Effector CD4-positive, alpha-beta T cell (primary cell): ENCODE results near the gene ZBTB9.

ENCODE experiments used
- DNase-seq: peaks from one replicate; pipeline ENCODE4 v3.0.0-alpha.2; 2020

ZBTB9 gene

DNA sequence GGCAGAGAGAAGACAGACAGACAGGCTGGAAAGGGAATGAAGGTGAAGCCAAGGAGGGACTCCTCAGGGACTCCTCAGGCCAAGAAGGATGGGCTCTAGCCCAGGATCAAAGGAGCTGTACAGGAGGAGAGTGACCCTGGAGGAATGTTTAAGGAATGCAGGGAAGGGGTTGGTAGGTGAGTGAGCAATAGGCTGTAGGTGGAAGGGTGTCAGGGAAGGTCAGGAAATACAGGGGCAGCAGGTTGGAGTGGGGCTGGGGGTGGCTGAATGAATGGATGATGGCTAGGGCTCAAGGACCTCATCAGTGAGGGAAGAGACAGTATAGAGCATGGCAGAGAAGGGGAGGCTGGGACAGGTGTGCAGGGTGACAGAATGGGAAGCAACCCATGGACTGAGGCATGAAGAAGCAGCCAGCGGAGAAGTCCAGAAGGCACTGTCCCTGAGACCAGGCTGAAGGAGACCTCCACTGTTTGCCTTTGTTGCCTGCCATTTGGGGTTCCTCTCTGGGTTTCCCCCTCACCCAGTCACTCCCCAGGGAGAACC lies 21.3 kb upstream of the ZBTB9 start:
- DNase-seq: no peak

DNA sequence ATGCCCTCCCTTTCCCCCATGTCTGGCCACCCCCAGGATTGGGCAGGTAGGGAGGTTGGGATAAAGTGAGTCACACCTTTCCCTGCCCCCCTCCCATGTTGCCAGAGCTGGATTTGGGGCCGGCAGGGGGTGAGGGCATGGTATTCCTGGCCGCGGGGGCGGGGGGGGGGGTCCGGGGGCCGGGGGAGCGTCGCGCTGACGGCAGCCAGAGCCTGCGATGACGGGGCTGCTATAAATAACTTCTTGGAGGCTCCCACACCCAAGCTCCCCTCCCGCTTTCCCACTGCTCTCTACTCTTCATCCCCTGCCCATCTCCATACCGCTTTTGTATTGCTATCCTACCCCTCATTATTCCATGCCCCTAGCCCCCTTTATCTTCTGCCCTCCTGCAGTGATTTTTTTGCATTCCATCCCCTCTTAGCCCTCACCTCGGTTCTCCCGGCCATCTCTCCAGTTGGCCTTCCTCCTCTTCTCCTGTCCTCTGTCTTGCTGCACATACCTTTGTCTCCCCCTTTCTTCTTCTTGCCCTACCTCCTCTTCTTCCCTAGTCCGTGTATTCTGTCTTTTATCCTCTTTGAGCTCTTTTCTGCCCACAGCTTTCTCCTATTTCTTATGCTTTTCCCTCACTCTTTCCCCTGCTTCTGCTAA lies 20.7 kb upstream of the ZBTB9 start:
- DNase-seq: no peak

DNA sequence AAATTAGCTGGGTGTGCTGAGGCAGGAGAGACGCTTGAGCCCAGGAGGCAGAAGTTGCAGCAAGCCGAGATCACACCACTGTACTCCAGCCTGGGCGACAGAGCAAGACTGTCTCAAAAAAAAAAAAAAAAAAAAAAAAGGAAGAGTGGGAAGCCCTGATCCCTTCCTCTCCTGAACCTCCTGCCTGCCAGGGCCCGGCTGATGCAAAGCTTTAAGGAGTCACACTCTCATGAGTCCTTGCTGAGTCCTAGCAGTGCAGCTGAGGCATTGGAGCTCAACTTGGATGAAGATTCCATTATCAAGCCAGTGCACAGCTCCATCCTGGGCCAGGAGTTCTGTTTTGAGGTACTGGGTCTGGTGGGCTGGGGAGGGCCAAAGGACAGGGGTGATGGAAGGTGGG lies 19.4 kb upstream of the ZBTB9 start:
- DNase-seq: no peak

DNA sequence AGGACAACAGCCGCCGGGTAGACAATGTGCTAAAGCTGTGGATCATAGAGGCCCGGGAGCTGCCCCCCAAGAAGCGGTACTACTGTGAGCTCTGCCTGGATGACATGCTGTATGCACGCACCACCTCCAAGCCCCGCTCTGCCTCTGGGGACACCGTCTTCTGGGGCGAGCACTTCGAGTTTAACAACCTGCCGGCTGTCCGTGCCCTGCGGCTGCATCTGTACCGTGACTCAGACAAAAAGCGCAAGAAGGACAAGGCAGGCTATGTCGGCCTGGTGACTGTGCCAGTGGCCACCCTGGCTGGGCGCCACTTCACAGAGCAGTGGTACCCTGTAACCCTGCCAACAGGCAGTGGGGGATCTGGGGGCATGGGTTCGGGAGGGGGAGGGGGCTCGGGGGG lies 16.7 kb upstream of the ZBTB9 start:
- DNase-seq: no peak

DNA sequence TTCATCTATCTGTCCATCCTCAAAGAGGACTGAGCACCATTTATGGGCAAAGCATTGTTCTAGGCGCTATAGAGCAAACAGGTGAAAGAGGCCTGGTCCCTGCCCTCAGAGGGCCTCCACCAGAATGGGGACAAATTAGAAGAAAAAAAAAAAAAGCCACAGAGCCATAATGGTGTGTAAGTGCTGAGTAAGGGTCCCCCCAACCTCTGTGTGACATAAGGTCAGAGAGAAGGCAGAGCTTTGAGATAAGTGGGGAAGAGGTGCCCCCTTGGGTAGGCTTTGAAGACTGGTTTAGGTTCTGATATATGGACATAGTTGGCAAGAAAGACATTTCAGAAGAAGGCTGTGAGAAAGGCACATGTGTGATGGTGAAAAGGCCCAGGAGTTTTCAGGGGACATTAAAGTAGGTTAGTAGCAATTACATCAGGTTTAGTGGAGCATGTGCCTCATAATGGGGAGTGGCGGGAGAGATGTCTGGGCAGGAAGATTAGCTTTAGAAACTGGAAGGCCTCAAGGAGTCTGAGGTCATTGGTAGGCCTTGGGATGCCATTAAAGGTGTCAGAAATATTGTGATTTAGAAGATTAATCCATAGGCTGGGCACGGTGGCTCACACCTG lies 15.3 kb upstream of the ZBTB9 start:
- DNase-seq: no peak

DNA sequence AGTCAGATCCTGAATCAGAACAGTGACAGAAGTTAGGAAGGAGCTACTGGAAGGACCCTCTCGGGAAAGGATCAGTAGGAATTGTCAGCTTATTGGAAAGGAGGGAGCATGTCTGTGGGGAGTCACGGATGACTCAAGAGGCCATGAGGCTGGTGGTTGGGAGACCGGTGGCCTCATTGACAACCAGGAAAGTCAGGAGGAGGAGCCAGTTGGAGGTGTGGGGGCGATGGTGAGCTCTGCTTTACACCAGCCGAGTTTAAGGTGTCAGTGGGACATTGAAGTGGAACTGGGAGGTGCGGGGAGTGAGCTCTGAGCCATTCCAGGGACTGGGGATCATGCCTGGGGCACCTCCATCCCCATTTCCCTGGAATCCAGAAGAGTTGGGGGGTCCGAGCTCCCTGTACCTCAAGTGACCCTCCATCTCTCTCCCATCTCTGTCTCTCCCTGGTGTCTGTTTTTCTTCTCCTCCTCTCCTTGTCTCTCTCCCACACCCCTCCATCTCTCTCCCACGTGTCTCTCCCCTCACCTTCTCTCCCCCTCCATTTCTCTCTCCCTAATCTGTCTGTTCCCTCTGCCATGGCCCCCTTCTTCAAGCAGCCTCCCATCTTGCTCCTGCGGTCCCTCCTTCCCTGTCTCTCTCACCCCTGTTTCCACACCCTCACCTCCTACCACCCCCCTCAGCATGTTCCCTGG lies 14.3 kb upstream of the ZBTB9 start:
- no peak for DNase-seq

DNA sequence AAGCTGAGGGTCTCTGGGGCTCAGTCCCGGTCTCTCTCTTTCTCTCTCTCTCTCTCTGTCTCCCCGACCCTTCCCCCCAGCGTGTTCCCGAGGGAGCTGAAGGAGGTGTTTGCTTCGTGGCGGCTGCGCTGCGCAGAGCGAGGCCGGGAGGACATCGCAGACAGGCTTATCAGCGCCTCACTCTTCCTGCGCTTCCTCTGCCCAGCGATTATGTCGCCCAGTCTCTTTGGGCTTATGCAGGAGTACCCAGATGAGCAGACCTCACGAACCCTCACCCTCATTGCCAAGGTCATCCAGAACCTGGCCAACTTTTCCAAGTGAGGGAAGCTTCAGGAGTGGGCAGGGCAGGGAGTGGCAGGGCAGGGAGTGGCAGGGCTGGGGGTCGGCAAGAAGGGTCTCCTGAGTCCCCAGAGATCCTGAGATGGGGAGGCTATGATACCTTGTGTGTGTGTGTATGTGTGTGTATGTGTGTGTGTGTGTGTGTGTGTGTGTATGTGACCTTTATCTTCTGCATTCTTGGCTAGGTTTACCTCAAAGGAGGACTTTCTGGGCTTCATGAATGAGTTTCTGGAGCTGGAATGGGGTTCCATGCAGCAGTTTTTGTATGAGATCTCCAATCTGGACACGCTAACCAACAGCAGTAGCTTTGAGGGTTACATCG lies 13.6 kb upstream of the ZBTB9 start:
- no peak for DNase-seq

DNA sequence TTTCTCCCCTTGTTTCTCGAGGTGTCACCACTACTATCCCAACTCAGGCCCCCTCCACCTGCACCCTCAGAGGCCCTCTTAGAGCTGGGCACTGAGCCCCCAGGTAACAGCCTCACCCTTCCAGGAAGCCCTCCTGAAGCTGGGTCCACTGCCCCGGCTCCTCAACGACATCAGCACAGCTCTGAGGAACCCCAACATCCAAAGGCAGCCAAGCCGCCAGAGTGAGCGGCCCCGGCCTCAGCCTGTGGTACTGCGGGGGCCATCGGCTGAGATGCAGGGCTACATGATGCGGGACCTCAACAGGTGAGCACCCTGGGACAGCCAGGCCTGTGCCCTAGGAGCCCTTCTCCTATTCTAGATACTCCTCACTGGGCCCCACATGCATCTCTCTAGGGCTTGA lies 12.9 kb upstream of the ZBTB9 start:
- DNase-seq: no peak

DNA sequence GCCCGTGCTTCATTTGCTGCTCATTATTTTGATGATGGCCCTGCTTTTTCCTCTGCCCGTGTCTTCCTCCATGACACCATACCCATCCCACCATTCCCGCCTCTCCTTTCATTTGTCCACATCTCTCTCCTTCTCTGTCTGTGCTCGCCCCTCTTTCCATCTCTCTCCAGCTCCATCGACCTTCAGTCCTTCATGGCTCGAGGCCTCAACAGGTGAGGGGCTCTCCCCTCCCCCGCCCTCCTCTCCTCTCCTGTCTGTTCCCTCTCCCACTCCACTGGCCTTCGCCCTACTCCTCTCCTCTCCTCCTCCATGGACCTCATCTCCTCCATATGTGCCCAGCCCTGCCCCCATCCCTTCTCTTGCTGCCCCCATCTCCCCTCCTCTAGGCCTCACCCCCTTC lies 12.1 kb upstream of the ZBTB9 start:
- DNase-seq: no peak

DNA sequence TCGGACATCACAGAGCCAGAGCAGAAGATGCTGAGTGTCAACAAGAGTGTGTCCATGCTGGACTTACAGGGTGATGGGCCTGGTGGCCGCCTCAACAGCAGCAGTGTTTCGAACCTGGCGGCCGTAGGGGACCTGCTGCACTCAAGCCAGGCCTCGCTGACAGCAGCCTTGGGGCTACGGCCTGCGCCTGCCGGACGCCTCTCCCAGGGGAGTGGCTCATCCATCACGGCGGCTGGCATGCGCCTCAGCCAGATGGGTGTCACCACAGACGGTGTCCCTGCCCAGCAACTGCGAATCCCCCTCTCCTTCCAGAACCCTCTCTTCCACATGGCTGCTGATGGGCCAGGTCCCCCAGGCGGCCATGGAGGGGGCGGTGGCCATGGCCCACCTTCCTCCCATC lies 11.4 kb upstream of the ZBTB9 start:
- DNase-seq: no peak

DNA sequence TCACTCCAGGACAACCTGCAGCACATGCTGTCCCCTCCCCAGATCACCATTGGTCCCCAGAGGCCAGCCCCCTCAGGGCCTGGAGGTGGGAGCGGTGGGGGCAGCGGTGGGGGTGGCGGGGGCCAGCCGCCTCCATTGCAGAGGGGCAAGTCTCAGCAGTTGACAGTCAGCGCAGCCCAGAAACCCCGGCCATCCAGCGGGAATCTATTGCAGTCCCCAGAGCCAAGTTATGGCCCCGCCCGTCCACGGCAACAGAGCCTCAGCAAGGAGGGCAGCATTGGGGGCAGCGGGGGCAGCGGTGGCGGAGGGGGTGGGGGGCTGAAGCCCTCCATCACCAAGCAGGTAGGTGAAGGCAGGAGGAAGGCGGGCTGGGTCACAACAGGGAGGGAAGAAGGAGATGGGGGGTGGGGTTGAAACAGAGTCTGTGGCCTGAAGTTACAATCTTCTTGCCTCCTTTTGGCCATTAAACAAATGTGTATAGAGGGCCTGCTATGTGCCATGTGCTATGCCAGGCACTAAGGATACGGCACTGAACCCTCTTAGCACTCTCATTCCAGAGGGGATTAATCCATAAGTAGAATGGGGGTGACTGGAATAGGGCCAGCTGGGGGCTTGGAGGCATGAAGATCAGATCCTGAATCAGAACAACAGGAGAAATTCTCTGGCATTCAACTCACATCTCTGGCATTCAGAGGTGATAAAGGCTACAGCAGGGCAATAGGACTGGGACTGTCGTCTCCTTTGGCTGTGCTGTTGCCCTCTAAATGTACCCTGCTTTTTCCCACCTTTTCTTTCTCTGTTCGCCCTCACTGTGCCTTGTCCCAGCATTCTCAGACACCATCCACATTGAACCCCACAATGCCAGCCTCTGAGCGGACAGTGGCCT lies 10.5 kb upstream of the ZBTB9 start:
- DNase-seq: no peak

DNA sequence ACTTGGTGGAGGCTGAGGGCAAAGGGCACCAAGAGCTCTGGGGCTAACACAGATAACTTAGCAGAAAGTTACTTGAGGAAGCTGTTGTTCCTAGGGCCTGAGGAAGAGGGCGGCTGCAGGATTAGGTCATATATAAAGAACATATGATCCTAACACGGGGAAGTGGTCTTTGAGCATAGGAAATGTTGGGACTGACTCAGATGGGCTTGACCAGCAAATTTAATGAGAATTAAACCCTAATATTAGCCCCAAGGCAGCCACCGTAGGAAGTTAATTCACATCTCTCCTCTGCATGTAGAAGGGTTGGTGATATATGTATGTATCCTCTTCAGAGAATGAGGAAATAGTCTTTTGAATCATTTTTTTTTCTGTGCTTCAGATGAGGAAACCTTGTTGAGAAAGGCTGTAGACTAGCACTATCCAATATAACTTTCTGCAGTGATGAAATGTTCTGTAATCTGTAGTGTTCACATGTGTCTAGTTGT lies 9.2 kb upstream of the ZBTB9 start:
- DNase-seq: no peak

DNA sequence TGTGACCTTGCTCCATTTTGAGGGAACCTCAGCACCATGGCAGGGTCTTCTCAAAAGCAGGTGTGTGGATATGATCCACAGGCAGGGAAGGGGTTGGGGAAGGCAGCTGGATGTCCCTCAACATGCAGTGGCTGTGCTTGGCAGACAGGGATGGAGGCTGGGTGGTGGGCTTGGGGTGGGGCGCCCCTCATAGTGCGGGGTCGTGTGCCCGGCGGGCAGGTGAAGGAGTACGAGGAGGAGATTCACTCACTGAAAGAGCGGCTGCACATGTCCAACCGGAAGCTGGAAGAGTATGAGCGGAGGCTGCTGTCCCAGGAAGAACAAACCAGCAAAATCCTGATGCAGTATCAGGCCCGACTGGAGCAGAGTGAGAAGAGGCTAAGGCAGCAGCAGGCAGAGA lies 8.0 kb upstream of the ZBTB9 start:
- DNase-seq: no peak

DNA sequence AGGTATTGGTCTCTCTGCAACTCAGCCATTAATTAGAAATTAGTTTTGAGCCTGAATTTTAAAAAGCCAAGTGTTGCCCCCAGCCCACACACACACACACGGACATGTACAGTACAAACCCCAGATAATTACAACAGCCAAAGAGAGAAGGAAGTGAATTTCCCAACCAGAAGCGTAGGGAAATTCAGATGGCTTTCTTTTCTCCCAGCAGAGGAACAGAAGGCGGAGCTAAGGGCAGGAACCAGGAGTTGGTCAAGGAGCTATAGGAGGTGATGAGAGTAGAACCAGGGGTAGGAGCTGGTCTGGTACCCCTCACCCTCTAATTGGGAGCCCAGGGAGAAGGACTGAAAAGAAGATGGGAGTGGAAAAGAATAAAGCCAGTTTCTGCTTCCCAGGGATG lies 3.9 kb upstream of the ZBTB9 start:
- no peak for DNase-seq

DNA sequence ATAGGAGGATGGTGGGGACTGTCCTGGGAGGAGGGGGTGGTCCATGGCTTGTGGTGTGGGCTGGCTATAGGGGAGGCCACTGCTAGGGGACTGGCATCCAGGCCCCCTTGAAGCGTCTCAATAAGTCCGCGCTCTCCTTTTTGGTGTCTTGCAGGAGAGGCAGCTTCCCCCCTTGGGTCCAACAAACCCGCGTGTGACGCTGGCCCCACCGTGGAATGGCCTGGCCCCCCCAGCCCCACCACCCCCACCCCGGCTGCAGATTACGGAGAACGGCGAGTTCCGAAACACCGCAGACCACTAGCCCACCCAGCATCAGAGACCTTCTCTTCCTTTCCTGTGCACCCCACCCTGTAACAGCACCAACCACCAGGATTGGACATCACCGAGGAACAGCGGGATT lies 2.8 kb upstream of the ZBTB9 start:
- DNase-seq: no peak

DNA sequence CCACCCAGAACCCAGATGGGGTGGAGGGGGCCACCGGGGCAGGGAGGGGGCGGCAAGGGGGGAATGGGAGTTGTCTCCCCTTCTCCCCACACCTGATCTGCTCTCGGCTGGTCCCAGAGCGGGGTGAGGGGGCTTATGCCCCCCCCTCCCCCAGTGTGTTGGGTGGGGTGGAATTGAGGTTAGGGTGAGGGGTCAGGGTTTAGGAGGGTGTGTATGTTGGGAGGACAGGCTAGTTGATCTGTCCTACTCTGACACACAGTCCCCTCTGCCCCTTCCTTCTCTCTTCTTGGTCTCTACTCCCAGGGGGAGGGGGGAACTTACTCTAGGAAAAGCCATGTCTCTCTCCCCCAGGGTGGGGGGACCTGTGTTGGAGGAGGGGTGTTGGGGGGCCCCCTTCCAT lies 1.9 kb upstream of the ZBTB9 start:
- DNase-seq: no peak

DNA sequence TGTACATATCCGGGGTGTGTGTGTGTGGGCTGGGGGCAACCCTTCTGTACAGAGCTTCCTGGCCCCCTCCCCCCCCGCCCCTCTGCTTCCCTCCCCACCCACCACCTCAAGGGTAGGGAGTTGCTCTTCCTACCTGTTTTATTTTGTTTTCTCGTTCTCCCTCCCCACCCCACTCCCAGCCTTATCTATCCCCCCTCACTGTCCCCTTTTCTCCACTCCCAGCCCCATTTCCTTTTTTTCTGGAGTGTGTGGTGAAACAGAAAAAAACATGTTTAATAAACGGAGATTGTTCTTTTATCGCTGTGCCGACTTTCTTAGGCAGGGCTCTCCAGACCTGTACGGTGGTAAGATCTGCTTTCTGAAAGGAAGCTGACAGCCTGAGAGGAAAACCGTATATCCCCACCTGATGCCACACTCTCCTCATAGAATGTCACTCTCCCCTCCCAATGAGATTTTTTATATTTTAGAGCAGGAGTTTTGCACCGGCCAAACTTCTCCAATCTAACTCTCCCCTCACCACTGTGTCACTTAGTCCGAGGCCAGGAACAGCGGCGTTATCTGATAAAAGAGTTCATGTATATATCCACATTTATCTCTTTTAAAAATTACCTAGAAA lies 875 bp upstream of the ZBTB9 start:
- no peak for DNase-seq

DNA sequence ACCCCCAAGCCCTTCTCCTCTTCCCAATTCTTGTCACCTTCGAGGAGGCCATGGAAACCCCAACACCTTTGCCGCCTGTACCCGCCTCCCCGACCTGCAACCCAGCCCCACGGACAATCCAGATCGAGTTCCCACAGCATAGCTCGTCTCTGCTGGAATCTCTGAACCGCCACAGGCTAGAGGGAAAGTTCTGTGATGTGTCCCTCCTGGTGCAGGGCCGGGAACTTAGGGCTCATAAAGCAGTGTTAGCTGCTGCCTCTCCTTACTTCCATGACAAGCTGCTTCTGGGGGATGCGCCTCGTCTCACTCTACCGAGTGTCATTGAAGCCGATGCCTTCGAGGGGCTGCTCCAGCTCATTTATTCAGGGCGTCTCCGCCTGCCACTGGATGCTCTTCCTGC lies 675 bp downstream of the ZBTB9 start:
- no peak for DNase-seq

DNA sequence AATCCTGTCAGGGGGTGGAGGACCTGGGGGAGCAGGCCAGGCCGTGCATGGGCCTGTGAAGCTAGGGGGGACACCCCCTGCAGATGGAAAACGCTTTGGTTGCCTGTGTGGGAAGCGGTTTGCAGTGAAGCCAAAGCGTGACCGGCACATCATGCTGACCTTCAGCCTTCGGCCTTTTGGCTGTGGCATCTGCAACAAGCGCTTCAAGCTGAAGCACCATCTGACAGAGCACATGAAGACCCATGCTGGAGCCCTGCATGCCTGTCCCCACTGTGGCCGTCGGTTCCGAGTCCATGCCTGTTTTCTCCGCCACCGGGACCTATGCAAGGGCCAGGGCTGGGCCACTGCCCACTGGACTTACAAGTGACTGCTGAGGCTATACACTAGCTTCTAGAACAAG lies 1.8 kb downstream of the ZBTB9 start:
- no peak for DNase-seq

DNA sequence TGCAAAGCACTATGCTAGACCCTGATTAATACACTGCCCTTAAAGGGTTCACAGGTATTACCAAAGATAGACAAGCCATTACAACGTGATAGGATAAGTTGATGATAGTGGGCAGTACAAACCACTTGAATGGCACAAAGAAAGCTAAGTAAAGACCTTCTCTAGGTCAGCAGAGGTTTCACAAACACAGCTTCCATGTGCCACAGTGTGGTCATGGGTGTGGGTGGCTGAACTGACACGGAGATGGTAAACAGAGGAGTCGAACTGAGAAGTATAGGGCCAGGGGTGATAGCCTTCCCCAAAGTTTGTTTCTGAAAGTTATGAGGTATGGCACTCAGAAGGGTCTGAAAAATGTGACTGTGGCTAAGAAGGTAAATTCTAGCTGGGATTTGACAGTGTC lies 4.3 kb downstream of the ZBTB9 start:
- no peak for DNase-seq

DNA sequence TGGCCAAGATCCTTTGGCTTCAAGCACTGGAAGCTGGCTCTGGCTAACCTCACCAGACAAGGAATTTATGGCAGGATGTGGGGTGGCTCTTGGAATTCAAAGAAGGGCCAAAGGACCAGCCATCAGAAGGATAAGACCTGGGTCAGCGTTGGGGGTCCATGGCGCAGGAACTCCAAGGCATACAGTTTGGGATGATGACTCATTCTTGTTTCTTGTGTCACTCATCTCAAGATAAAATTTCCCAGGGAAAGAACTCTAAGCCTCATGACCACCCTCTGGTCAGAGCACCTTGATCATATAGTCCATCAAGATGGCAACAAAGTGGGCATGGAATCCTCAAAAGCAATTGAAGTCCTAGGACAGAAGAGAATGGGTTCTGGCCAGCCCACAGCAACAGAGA lies 4.8 kb downstream of the ZBTB9 start:
- DNase-seq: no peak

DNA sequence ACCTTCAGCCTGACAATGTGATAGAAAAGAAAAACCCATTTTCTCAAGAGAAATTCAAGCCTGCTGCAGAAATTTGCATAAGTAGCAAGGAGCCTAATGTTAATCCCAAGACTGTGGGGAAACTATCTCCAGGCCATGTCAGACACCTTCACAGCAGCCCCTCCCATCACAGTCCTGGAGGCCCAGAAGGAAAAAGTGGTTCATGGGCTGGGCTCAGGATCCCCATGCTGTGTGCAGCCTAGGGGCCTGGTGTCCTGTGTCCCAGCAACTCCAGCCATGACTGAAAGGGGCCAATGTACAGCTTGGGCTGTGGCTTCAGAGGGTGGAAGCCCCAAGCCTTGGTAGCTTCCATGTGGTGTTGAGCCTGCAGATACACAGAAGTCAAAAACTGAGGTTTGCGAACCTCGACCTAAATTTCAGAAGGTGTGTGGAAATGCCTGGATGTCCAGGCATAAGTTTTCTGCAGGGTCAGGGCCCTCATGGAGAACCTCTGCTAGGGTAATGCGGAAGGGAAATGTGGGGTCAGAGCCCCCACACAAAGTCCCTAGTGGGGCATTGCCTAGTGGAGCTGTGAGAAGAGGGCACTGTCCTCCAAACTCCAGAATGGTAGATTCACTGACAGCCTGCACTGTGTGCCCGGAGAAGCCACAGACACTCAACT lies 11.8 kb downstream of the ZBTB9 start:
- no peak for DNase-seq
